ENCODE data around the gene RIBC2.

GRCh38 chr22:45450921-45451651 is 37.6 kb downstream of the RIBC2 start:
- no peak for TF ChIP-seq CTCF (optimal IDR thresholded peaks at IDR 0.05 in 1 of 3, IDR thresholded peaks at IDR 0.05 in 1 of 3, conservative IDR thresholded peaks at IDR 0.05 in 1 of 3; ENCODE audit: extremely low read depth in 1 of 3, insufficient read depth in 2 of 3, low read length in 3 of 3)
- TF ChIP-seq EZH2 (IDR thresholded peaks at IDR 0.05; ENCODE audit: low read length) = no peak

Measured in keratinocyte (primary cell).